ENCODE measurements around the gene TAF11.

TAF11 gene

DNA sequence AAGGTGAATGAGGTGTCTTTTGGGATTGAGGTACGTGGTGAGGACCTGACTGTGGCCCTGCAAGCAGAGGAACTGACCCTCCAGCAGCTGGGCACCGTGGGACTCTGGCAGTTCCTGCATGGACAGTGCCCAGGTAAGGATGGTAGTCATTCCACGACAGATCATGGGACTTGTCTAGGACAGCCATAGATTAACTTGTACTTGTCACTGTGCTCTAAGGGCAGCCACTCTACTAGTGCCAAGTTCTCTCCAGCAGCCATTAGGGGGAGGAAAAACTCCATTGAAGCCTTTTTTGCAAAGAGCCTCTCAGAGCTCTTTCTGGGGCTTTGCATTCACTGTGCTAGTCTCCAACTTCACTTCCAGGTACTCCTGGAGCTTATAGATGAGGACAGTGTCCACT, 20.4 kb downstream of the TAF11 start:
- DNase-seq (ENCODE audit: low spot score) = no peak
- in situ Hi-C loops (cut with MboI; ENCODE audit: low pct_unique_long_range_greater_than_20kb, low sequenced_read_pairs, unreplicated experiment) = no loop called here
- TF ChIP-seq, protein P1, sequence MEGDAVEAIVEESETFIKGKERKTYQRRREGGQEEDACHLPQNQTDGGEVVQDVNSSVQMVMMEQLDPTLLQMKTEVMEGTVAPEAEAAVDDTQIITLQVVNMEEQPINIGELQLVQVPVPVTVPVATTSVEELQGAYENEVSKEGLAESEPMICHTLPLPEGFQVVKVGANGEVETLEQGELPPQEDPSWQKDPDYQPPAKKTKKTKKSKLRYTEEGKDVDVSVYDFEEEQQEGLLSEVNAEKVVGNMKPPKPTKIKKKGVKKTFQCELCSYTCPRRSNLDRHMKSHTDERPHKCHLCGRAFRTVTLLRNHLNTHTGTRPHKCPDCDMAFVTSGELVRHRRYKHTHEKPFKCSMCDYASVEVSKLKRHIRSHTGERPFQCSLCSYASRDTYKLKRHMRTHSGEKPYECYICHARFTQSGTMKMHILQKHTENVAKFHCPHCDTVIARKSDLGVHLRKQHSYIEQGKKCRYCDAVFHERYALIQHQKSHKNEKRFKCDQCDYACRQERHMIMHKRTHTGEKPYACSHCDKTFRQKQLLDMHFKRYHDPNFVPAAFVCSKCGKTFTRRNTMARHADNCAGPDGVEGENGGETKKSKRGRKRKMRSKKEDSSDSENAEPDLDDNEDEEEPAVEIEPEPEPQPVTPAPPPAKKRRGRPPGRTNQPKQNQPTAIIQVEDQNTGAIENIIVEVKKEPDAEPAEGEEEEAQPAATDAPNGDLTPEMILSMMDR (IDR thresholded peaks at IDR 0.05; ENCODE audit: extremely low read depth, insufficient read depth, missing control alignments) = no peak

- DNase-seq (ENCODE audit: low spot score) = no peak
- in situ Hi-C loops (cut with MboI; ENCODE audit: low pct_unique_long_range_greater_than_20kb, low sequenced_read_pairs, unreplicated experiment) = no loop called here
- TF ChIP-seq, protein P1 (IDR thresholded peaks at IDR 0.05; ENCODE audit: extremely low read depth, insufficient read depth, missing control alignments) = no peak
Measured at GRCh38 chr6:34866509-34866908, 21.3 kb downstream of the TAF11 start.

- in situ Hi-C loops (cut with MboI; ENCODE audit: low pct_unique_long_range_greater_than_20kb, low sequenced_read_pairs, unreplicated experiment) = no loop called here
- no peak for DNase-seq (ENCODE audit: low spot score)
- TF ChIP-seq, protein P1 (IDR thresholded peaks at IDR 0.05; ENCODE audit: extremely low read depth, insufficient read depth, missing control alignments) = no peak
Measured at GRCh38 chr6:34865107-34865506, 22.7 kb downstream of the TAF11 start.

DNA sequence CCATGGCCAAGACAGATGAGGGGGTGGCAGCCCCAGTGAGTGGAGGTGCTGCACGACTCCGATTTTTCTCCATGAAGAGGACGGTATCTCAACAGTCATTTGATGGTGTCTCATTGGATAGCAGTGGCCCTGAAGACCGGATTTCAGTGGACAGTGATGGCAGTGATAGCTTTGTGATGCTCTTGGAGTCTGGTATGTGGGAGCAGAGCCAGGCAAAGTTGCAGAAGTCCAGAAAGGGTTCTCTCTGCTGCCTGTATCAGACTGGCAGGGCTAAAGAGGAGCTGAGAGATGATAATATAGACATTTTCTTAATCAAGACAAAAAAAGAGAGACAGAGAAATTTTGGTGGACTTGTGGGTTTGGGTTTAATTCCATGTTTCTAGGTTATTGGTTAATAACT, 23.8 kb downstream of the TAF11 start:
- no peak for DNase-seq (ENCODE audit: low spot score)
- in situ Hi-C loops (cut with MboI; ENCODE audit: low pct_unique_long_range_greater_than_20kb, low sequenced_read_pairs, unreplicated experiment) = no loop called here

DNA sequence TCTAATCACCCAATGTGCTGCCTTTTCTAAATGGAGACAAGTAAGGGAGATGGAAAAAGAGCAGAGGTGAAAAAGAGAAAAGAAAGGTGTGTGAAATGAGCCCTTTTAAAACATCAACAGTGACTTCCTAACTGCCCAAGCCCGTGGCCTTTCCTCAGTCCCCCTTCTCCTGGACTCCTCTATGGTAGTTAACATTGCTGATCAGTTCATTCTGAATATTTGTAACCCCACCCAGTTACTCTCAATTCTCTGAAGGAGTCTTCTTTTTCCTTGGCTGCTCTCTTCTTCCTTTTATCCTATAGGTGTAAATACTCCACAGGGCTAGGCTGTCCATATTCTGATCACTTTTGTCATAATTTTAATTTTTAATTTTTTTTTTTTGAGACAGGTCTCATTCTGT, 27.1 kb downstream of the TAF11 start:
- DNase-seq (ENCODE audit: low spot score) = no peak
- in situ Hi-C loops (cut with MboI; ENCODE audit: low pct_unique_long_range_greater_than_20kb, low sequenced_read_pairs, unreplicated experiment) = no loop called here
- TF ChIP-seq, protein P1 (IDR thresholded peaks at IDR 0.05; ENCODE audit: extremely low read depth, insufficient read depth, missing control alignments) = no peak

More for the DNA sequence above, 23.8 kb downstream of the TAF11 start:
- TF ChIP-seq, protein P1 (IDR thresholded peaks at IDR 0.05; ENCODE audit: extremely low read depth, insufficient read depth, missing control alignments) = no peak

DNA sequence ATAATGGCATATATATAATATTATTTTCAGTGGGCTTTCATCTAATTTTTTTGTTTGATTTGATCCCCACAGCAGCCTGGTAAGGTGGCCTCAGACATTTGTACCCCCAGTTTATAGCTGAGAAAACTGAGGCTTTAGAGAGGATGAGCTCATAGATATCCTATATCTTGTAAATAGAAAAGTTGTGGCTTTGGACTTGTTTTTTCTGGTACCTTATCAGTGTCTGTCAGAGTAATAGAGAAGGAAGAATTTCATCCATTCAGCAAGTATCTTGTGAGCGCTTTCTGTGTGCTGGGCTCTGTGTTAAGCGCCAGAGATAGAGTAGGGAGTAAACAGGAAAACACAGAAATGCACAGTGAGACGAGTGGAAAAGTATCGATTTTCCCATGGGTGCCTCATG, 27.9 kb downstream of the TAF11 start:
- TF ChIP-seq, protein P1 (IDR thresholded peaks at IDR 0.05; ENCODE audit: extremely low read depth, insufficient read depth, missing control alignments) = no peak
- in situ Hi-C loops (cut with MboI; ENCODE audit: low pct_unique_long_range_greater_than_20kb, low sequenced_read_pairs, unreplicated experiment) = no loop called here
- no peak for DNase-seq (ENCODE audit: low spot score)

DNA sequence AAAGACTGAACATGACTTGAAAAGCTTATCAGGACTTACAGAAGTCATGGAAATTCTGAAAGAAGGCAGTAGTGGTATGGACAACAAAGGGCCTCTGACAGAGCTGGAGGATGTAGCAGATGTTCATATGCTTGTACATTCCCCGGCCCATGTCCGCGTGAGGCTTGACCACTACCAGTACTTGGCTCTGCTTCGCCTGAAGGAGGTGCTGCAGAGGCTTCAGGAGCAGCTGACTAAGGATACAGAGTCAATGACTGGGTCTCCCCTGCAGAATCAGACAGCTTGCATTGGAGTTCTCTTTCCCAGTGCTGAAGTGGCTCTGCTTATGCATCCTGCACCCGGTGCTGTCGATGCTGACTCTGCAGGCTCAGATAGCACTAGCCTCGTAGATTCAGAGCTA, 29.2 kb downstream of the TAF11 start:
- TF ChIP-seq, protein P1 (IDR thresholded peaks at IDR 0.05; ENCODE audit: extremely low read depth, insufficient read depth, missing control alignments) = no peak
- no peak for DNase-seq (ENCODE audit: low spot score)
- in situ Hi-C loops (cut with MboI; ENCODE audit: low pct_unique_long_range_greater_than_20kb, low sequenced_read_pairs, unreplicated experiment) = no loop called here
